Suprapubic skin (tissue), 4 donors: ENCODE results near the gene POMT2. TPM values are rescaled to one million over a fixed set of nuclear protein-coding genes. Genes with fewer than 3 reads are reported as not detected.

Experiments
- DNase-seq, 2 donors: peaks; one replicate each; pipeline ENCODE4 v3.0.0-alpha.2; 2019; ENCODE audit warnings: low spot score in 2 of 2
- H3K27ac ChIP-seq: fragments of 200-600 bp; sonication (generic); one replicate; pipeline ENCODE4 v1.5.1; 2019
- H3K27me3 ChIP-seq: fragments of 200-600 bp; sonication (generic); one replicate; pipeline ENCODE4 v1.5.1; 2019
- H3K36me3 ChIP-seq: fragments of 200-600 bp; sonication (generic); one replicate; pipeline ENCODE4 v1.5.1; 2019
- H3K4me1 ChIP-seq: fragments of 200-600 bp; sonication (generic); one replicate; pipeline ENCODE4 v1.5.1; 2019
- H3K4me3 ChIP-seq: fragments of 200-600 bp; sonication (generic); one replicate; pipeline ENCODE4 v1.5.1; 2019; ENCODE audit warnings: mild to moderate bottlenecking
- H3K9me3 ChIP-seq: fragments of 200-600 bp; sonication (generic); one replicate; pipeline ENCODE4 v1.5.1; 2019
- CTCF ChIP-seq, 2 donors: fragments of 200-600 bp in 1 of 2; fragments of 450-650 bp in 1 of 2; sonication (generic) in 1 of 2; IDR thresholded peaks; one replicate each; pipeline ENCODE4 v1.5.1; 2016 to 2019; ENCODE audit warnings: antibody characterized with exemption in 2 of 2, mild to moderate bottlenecking in 1 of 2, moderate library complexity in 1 of 2
- EP300 ChIP-seq: sonication (generic); formaldehyde crosslinking; IDR thresholded peaks from one replicate; pipeline ENCODE4 v1.6.1; 2017; ENCODE audit warnings: antibody characterized with exemption
- POLR2A ChIP-seq, 2 donors: fragments of 450-650 bp; IDR thresholded peaks; one replicate each; pipeline ENCODE4 v1.6.1; 2017; ENCODE audit warnings: antibody characterized with exemption in 2 of 2, mild to moderate bottlenecking in 2 of 2, moderate library complexity in 2 of 2
- POLR2AphosphoS5 ChIP-seq, 3 donors: sonication (generic); formaldehyde crosslinking; IDR thresholded peaks; one replicate each; pipeline ENCODE4 v1.6.1; 2017; ENCODE audit warnings: antibody characterized with exemption in 3 of 3
- WGBS: methylation state at CpG from one replicate; pipeline ENCODE4 v1.1.5; 2018; 5-methylcytosine and 5-hydroxymethylcytosine counted together
- total RNA-seq, 4 donors: library from RNA; depleted of rRNA; stranded (reverse); fragments of >200 nt; gene quantifications; one replicate each; pipeline ENCODE4 v1.1.0, GENCODE V29; 2016

Gene POMT2
- total RNA-seq, result 10 to 100 TPM; 16.3 to 72.0 (median 19.4) TPM

DNA sequence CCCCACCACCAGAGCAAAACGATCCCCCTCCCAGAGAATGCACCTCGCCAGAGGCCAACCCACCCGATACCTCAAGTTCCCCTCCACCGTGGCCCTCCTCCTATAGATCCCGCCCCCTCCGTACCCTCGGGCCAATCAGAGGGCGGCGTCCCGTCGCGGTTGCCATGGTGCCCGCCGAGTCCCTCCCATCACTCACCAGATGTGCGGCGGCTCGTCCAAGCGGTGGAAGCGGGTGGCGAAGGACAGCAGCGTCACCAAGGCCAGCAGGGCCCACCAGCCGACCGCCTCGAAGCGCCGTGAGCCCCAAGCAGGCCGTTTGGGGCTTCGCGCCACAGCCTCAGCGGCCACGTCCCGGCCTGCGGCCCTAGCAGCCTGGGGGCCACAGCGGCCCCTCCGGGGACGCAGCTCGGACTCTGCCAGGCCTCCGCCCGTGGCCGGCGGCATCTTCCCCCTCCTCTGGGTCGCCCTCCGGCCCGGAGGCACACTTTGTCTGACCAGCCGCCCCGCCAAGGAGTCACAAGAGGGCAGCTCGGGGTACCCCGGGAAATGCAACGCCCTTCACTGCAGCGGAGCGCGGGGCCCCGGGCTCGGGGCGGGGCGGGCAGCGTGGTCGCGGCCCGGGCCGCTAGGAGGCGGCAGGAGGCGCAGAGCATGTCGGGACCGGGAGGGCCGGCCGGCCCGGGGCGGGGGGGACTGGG lies at the start of gene POMT2:
Gene POMT2, minus strand, starts transcription at position 646 of the 698 bp plus-strand sequence. Its CDS starts 202 bp downstream, at position 444.
- TF ChIP-seq POLR2A (IDR thresholded peaks at IDR 0.05) (no peak), POLR2AphosphoS5 (IDR thresholded peaks at IDR 0.05) (peak in 2 of 3 donors; percentile 49 to 81), EP300 (no peak), CTCF (IDR thresholded peaks at IDR 0.05) (peak; percentile 56 to 57)
- H3K36me3 ChIP-seq, result no peaks in the 10 kb centered on the region
- peak within 1 kb of the TSS; percentile 91 for H3K27ac ChIP-seq
- H3K4me1 ChIP-seq, result peaks cover 44% of the 10 kb centered on the region
- no peaks in the 10 kb centered on the region for H3K27me3 ChIP-seq
- DNase-seq, result peak; percentile 97 to 98
- peak within 1 kb of the TSS; percentile 94 for H3K4me3 ChIP-seq
- WGBS, result under 1% methylated on average over 39 of the region's 69 CpGs
- H3K9me3 ChIP-seq, result no peaks in the 10 kb centered on the region

DNA sequence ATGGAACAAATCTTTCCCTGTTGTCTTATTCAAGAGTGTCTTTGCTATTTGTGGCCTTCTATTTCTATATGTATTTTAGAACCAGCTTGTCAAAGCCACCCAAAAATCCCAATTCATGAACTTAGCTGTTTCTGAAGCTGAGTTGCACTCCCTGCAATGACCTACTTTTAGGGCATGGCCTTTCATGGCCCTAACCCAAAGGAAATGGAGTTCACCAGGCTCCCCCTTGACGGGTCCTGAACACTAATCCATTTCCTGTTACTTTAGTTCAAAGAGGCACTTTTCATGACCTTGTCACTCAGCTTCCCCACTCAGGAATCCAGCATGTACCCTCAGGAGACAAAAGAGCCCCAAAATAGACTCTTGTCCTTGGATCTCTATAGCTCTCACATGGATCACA lies 48.6 kb upstream of the POMT2 start:
- H3K27ac ChIP-seq, result no peak overlapping the region
- 47% methylated on average over 1 of the region's 1 CpG for WGBS
- TF ChIP-seq POLR2AphosphoS5 (IDR thresholded peaks at IDR 0.05) (no peak), POLR2A (IDR thresholded peaks at IDR 0.05) (no peak), CTCF (IDR thresholded peaks at IDR 0.05) (no peak), EP300 (no peak)

DNA sequence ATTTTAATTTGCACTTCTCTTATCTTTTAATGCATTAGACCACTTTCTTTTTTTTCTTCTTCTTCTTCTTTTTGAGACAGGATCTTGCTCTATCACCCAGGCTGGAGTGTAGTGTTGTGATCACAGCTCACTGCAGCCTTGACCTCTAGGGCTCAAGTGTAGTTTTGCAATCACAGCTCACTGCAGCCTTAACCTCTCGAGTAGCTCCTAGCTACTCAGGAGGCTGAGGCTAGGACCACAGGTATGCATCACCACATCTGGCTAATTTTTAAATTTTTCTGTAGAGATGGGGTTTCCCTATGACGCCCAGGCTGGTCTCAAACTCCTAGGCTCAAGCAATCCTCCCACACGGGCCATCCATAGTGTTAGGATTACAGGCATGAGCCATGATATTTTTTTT lies 43.5 kb upstream of the POMT2 start:
- WGBS, result 95% methylated on average over 3 of the region's 3 CpGs
- no peak for DNase-seq
- Histone ChIP-seq H3K9me3 (no peaks in the 10 kb centered on the region), H3K36me3 (no peaks in the 10 kb centered on the region), H3K4me3 (no peak overlapping the region), H3K27me3 (no peaks in the 10 kb centered on the region), H3K27ac (no peak overlapping the region), H3K4me1 (no peaks in the 10 kb centered on the region)
- TF ChIP-seq POLR2AphosphoS5 (IDR thresholded peaks at IDR 0.05) (no peak), EP300 (no peak)

More for the DNA sequence above, 48.6 kb upstream of the POMT2 start:
- H3K27me3 ChIP-seq, result no peaks in the 10 kb centered on the region
- no peak for DNase-seq
- H3K4me1 ChIP-seq, result no peaks in the 10 kb centered on the region
- no peaks in the 10 kb centered on the region for H3K9me3 ChIP-seq
- H3K36me3 ChIP-seq, result no peaks in the 10 kb centered on the region
- no peak overlapping the region for H3K4me3 ChIP-seq

GRCh38 chr14:77359626-77360025 lies 38.9 kb upstream of the POMT2 start:
- no peak for DNase-seq
- H3K27me3 ChIP-seq, result no peaks in the 10 kb centered on the region
- no peaks in the 10 kb centered on the region for H3K4me1 ChIP-seq
- H3K9me3 ChIP-seq, result no peaks in the 10 kb centered on the region
- WGBS, result 73% methylated on average over 1 of the region's 1 CpG
- no peak for TF ChIP-seq POLR2A (IDR thresholded peaks at IDR 0.05)
- no peak for TF ChIP-seq POLR2AphosphoS5 (IDR thresholded peaks at IDR 0.05)
- TF ChIP-seq CTCF (IDR thresholded peaks at IDR 0.05), result no peak
- TF ChIP-seq EP300, result no peak
- no peak overlapping the region for H3K4me3 ChIP-seq
- no peak overlapping the region for H3K27ac ChIP-seq
- H3K36me3 ChIP-seq, result no peaks in the 10 kb centered on the region

DNA sequence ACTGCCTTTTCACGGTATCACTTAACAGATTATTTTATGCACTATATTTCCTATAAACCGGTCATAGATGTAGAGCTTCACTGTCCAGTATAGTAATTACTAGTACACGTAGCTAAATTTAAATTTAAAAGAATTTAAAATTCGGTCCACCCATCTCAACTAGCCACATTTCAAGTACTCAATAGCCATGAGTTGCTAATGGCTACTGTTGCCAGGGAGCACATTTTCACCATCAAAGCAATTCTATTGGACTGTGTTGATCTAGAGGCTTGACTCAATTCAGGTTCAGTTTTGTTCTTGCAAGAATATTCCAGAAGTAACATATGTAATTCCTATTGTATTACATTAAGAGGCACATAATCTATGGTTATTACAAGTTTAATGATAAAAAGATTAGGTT lies 36.2 kb upstream of the POMT2 start:
- 96% methylated on average over 4 of the region's 4 CpGs for WGBS
- TF ChIP-seq POLR2A (IDR thresholded peaks at IDR 0.05) (no peak), EP300 (no peak), POLR2AphosphoS5 (IDR thresholded peaks at IDR 0.05) (no peak), CTCF (IDR thresholded peaks at IDR 0.05) (no peak)
- H3K27ac ChIP-seq, result no peak overlapping the region
- H3K4me3 ChIP-seq, result no peak overlapping the region
- no peaks in the 10 kb centered on the region for H3K9me3 ChIP-seq
- no peak for DNase-seq
- no peaks in the 10 kb centered on the region for H3K27me3 ChIP-seq
- H3K36me3 ChIP-seq, result no peaks in the 10 kb centered on the region
- no peaks in the 10 kb centered on the region for H3K4me1 ChIP-seq
